ENCODE data around the gene AGL.
"Not testable (repeated sequence)": the region's sequence is repeated elsewhere in the genome, so short reads cannot be mapped to it uniquely, and the experiment has no call there.

The AGL gene

DNA sequence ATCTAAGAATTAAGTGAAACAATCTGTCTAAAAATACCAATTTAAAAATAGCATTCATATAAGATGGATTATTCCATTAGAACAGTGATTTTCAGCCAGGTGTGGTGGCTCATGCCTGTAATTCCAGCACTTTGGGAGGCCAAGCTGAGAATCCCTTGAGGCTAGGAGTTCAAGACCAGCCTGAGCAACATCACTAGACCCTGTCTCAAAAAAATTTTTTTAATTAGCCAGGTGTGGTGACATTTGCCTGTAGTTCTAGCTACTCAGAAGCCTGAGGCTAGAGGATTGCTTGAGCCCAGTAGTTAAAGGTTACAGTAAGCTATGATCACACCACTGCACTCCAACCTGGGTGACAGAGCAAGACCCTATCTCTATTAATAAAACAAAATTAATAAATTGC, 84.6 kb downstream of the AGL start:
- no peaks in the 10 kb centered on the region for H3K9me3 Mint-ChIP-seq
- no peaks in the 10 kb centered on the region for H3K36me3 Mint-ChIP-seq (ENCODE audit: insufficient read depth)
- no peaks in the 10 kb centered on the region for H3K4me1 Mint-ChIP-seq (ENCODE audit: low read depth in 2 of 2)
- no peak overlapping the region for H3K4me3 Mint-ChIP-seq
- H3K27me3 Mint-ChIP-seq, result peaks cover 22 to 23% of the 10 kb centered on the region in 2 donors
- H3K27ac Mint-ChIP-seq, result no peak overlapping the region
- DNase-seq (no peak), ATAC-seq (replicated peaks) (no peak)

DNA sequence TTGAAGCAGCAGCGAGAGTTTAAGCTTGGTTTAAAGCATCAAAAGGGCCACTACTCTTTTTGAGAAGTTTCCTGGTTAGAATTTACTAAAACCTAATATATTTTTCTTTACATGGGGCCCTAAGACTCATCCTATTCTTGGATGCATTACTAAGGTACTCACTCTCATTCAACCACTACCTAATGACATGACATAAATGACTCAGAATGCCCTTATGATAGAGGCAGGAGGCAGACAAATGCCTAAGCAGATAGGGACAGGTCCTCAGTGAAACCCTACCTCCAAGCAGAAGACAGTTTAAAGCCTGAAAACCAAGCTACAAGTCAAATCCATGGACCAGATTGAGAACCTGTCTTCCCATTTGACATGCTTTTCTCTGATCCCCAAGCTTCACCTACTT, 85.4 kb downstream of the AGL start:
- ATAC-seq (replicated peaks) (no peak), DNase-seq (no peak)
- Mint-ChIP-seq H3K27me3 (peaks cover 22 to 23% of the 10 kb centered on the region in 2 donors), H3K4me1 (ENCODE audit: low read depth in 2 of 2) (no peaks in the 10 kb centered on the region), H3K36me3 (ENCODE audit: insufficient read depth) (no peaks in the 10 kb centered on the region), H3K27ac (no peak overlapping the region), H3K4me3 (no peak overlapping the region), H3K9me3 (no peaks in the 10 kb centered on the region)

- DNase-seq, result no peak
- no peak for ATAC-seq (replicated peaks)
- no peaks in the 10 kb centered on the region for H3K4me1 Mint-ChIP-seq (ENCODE audit: low read depth in 2 of 2)
- H3K27ac Mint-ChIP-seq, result no peak overlapping the region
- no peaks in the 10 kb centered on the region for H3K9me3 Mint-ChIP-seq
- no peak overlapping the region for H3K4me3 Mint-ChIP-seq
- no peaks in the 10 kb centered on the region for H3K36me3 Mint-ChIP-seq (ENCODE audit: insufficient read depth)
- peaks cover 22 to 23% of the 10 kb centered on the region in 2 donors for H3K27me3 Mint-ChIP-seq
These were observed 85.9 kb downstream of the AGL start for GRCh38 chr1:99936071-99936470.

DNA sequence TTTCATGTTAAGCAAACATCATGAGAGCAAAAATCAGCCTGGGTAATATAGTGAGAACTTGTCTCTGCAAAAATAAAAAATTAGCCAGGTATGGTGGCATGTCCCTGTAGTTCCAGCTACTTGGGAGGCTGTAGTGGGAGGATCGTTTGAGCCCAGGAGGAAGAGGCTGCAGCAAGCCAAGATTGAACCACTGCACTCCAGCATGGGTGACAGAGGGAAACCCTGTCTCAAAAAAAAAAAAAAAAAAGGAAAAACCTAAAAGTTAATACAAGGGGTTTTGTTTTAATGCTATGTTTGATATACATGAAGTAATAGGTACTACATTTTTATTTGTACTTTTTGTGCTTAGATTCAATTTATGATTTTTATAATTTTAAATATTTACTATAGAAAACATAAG, 92.6 kb downstream of the AGL start:
- ATAC-seq (replicated peaks) (no peak), DNase-seq (no peak)
- Mint-ChIP-seq H3K36me3 (ENCODE audit: insufficient read depth) (no peaks in the 10 kb centered on the region), H3K27ac (no peak overlapping the region), H3K27me3 (no peaks in the 10 kb centered on the region), H3K4me1 (ENCODE audit: low read depth in 2 of 2) (no peaks in the 10 kb centered on the region), H3K9me3 (no peaks in the 10 kb centered on the region), H3K4me3 (no peak overlapping the region)

DNA sequence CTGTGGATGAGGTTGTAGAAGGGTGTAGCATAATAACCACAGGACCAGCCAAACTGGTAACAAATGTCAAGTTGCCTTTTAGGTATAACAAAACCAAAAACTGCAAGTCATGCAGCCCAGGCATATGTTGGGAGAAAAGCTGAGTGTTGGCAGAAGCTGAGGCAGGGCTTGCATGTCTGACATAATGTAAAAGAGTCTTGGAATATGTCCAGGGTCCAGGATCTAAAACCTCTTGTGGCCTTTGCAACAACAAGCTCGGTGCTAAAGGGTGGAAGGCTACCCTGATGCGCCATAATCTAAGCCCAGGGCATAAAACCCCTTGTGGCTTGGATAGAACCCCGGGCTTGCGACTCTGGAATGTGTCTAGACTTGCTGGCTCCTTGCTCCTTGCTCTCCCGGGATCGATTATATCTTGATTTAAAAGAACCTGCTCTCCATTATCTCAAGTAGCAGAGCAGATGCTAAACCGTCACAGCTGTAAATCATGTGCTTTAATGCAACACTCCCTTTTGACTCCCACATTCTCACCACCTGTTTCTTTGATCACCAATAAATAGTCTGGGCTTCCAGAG, 93.1 kb downstream of the AGL start:
- ATAC-seq (replicated peaks) (no peak), DNase-seq (no peak)
- Mint-ChIP-seq H3K4me3 (no peak overlapping the region), H3K9me3 (no peaks in the 10 kb centered on the region), H3K27me3 (no peaks in the 10 kb centered on the region), H3K36me3 (ENCODE audit: insufficient read depth) (no peaks in the 10 kb centered on the region), H3K4me1 (ENCODE audit: low read depth in 2 of 2) (no peaks in the 10 kb centered on the region), H3K27ac (no peak overlapping the region)

DNA sequence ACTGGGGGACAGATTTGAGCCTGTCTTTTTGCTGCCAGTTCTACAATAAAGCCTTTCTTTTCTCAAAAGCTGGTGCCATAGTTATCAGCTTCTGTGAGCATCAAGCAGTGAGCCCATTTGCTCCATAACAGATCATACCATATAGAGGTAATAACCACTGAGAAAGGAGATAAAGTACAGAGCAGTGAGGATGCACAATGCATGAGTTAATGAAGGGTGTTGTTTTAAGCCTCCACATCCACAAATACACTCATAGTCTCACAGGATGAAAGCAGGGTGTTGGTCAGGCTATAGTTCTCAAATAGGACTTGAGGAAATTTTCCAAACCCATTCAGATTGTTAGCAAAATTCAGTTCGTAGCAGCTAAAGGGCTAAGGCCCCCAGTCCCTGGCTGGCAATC, 94.0 kb downstream of the AGL start:
- Mint-ChIP-seq H3K27ac (no peak overlapping the region), H3K4me3 (no peak overlapping the region), H3K4me1 (ENCODE audit: low read depth in 2 of 2) (no peaks in the 10 kb centered on the region), H3K9me3 (no peaks in the 10 kb centered on the region), H3K36me3 (ENCODE audit: insufficient read depth) (no peaks in the 10 kb centered on the region), H3K27me3 (no peaks in the 10 kb centered on the region)
- ATAC-seq (replicated peaks), result no peak
- no peak for DNase-seq

DNA sequence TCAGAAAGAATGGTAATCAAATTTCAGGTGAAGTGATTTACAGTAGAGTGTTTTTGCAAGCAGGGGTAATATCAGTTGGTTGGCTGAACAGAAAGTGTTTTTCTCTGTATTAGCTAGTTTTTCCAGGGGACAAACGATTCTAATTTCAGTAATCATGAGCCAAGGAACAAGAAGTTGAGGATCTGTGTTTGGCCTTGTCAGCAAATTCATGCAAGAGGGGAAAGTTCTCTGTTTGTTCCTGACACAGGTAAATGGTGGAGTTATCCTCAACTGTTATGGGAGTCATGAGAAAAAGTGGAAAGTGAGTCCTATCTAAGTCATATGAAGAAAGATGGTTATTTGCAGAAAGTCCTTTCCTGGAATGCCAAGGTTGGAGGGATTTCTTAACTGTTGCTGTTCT, 95.0 kb downstream of the AGL start:
- no peak for ATAC-seq (replicated peaks)
- H3K27ac Mint-ChIP-seq, result no peak overlapping the region

DNA sequence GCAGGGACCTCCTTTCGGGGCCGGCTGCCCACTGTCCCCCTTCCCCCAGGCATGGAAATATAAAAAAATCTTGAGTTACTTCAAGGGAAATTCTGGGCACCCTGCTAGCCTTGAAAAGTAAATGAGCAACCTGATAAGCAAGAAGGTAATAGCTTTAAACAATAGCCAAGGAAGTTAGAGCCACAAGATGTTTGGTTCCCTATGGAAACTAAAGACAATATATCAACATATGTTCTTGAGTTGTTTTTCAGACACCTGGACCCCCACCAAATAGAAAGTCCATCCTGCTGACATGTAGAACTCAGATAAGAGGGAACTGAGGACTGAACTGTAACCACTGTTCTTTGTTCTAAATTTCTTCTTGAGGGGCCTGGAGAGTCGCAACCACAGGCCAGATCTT, 100.3 kb downstream of the AGL start:
- Mint-ChIP-seq H3K27ac (no peak overlapping the region), H3K9me3 (no peaks in the 10 kb centered on the region), H3K36me3 (ENCODE audit: insufficient read depth) (no peaks in the 10 kb centered on the region), H3K4me3 (no peak overlapping the region), H3K4me1 (ENCODE audit: low read depth in 2 of 2) (no peaks in the 10 kb centered on the region), H3K27me3 (no peaks in the 10 kb centered on the region)
- DNase-seq (no peak), ATAC-seq (replicated peaks) (no peak)

More for the DNA sequence above, 95.0 kb downstream of the AGL start:
- Mint-ChIP-seq H3K27me3 (no peaks in the 10 kb centered on the region), H3K36me3 (ENCODE audit: insufficient read depth) (no peaks in the 10 kb centered on the region), H3K9me3 (no peaks in the 10 kb centered on the region), H3K4me3 (no peak overlapping the region), H3K4me1 (ENCODE audit: low read depth in 2 of 2) (no peaks in the 10 kb centered on the region)
- no peak for DNase-seq

- no peaks in the 10 kb centered on the region for H3K27me3 Mint-ChIP-seq
- H3K36me3 Mint-ChIP-seq (ENCODE audit: insufficient read depth), result no peaks in the 10 kb centered on the region
- H3K4me3 Mint-ChIP-seq, result no peak overlapping the region
- no peaks in the 10 kb centered on the region for H3K9me3 Mint-ChIP-seq
- DNase-seq (no peak), ATAC-seq (replicated peaks) (no peak)
- H3K27ac Mint-ChIP-seq, result no peak overlapping the region
- H3K4me1 Mint-ChIP-seq (ENCODE audit: low read depth in 2 of 2), result no peaks in the 10 kb centered on the region
These were observed 102.4 kb downstream of the AGL start for GRCh38 chr1:99952522-99952921.

- H3K36me3 Mint-ChIP-seq (ENCODE audit: insufficient read depth), result no peaks in the 10 kb centered on the region
These were observed 105.2 kb downstream of the AGL start for GRCh38 chr1:99955375-99955774.

DNA sequence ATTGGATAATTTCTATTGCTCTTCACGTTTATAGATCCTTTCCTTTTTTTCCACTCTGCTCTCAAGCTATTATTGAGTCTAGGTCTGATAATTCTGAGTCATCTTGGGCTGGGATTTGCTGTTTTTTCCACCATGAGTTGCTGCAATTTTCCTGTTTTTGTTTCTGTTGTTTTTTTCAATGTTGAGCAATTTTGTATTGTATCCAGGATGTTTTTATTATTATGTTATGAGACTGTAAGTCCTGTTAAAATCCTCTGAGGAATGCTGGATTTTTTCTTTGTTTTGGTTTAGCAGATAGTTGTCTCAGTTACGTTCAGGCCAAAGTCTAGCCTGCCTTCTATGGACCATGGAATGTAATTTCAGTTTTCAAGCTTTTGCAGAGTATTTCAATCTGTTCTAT, 106.6 kb downstream of the AGL start:
- no peak for ATAC-seq (replicated peaks)
- Mint-ChIP-seq H3K4me3 (no peak overlapping the region), H3K4me1 (ENCODE audit: low read depth in 2 of 2) (no peaks in the 10 kb centered on the region), H3K36me3 (ENCODE audit: insufficient read depth) (no peaks in the 10 kb centered on the region), H3K27me3 (no peaks in the 10 kb centered on the region), H3K27ac (no peak overlapping the region), H3K9me3 (no peaks in the 10 kb centered on the region)
- no peak for DNase-seq

More at GRCh38 chr1:99955375-99955774, 105.2 kb downstream of the AGL start:
- Mint-ChIP-seq H3K27me3 (no peaks in the 10 kb centered on the region), H3K9me3 (no peaks in the 10 kb centered on the region), H3K4me1 (ENCODE audit: low read depth in 2 of 2) (no peaks in the 10 kb centered on the region), H3K4me3 (no peak overlapping the region), H3K27ac (no peak overlapping the region)
- no peak for DNase-seq
- no peak for ATAC-seq (replicated peaks)

DNA sequence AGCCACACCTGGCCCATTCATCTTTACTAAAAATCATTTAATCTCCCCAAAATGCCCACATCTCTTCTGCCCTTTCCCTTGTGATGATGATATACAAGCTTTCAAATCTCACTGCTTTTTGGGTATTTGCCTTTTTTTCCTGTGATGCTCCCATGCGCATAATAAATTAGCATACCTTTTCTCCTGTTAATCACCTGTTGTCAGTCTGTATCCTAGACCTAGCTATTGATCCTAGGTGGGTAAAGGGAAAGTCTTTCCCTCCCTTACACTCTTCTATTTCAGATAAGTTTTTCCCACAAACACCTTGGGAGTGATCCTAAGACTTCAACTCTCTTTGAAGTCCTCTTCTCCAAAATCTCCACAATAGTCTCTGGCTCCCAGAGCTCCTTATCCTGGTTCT, 107.7 kb downstream of the AGL start:
- Mint-ChIP-seq H3K4me1 (ENCODE audit: low read depth in 2 of 2) (no peaks in the 10 kb centered on the region), H3K4me3 (no peak overlapping the region), H3K27me3 (no peaks in the 10 kb centered on the region), H3K27ac (no peak overlapping the region), H3K36me3 (ENCODE audit: insufficient read depth) (no peaks in the 10 kb centered on the region), H3K9me3 (no peaks in the 10 kb centered on the region)
- DNase-seq, result no peak
- ATAC-seq (replicated peaks), result no peak

- not testable (repeated sequence) for H3K27ac Mint-ChIP-seq; H3K9me3 Mint-ChIP-seq; H3K27me3 Mint-ChIP-seq; DNase-seq; H3K4me3 Mint-ChIP-seq; H3K36me3 Mint-ChIP-seq (ENCODE audit: insufficient read depth); ATAC-seq (replicated peaks); H3K4me1 Mint-ChIP-seq (ENCODE audit: low read depth in 2 of 2)
These were observed 109.1 kb downstream of the AGL start for GRCh38 chr1:99959189-99959705.

GRCh38 chr1:99960260-99960659, 110.1 kb downstream of the AGL start:
- ATAC-seq (replicated peaks); DNase-seq; H3K36me3 Mint-ChIP-seq (ENCODE audit: insufficient read depth); H3K27ac Mint-ChIP-seq; H3K9me3 Mint-ChIP-seq; H3K27me3 Mint-ChIP-seq; H3K4me3 Mint-ChIP-seq; H3K4me1 Mint-ChIP-seq (ENCODE audit: low read depth in 2 of 2): not testable (repeated sequence)
